Transverse colon (tissue), 4 donors: Measurements from ENCODE around the gene STIP1. TPM values are rescaled to one million over a fixed set of nuclear protein-coding genes. Genes with fewer than 3 reads are reported as not detected.

Source experiments
- DNase-seq: peaks from one replicate; pipeline ENCODE4 v3.0.0-alpha.2; 2019
- H3K27ac ChIP-seq, 4 donors: fragments of 200-600 bp; sonication (generic); 2 replicates each; pipeline ENCODE4 v1.5.1; 2016 to 2018; ENCODE audit warnings: inconsistent platforms in 4 of 4
- H3K27me3 ChIP-seq: fragments of 200-600 bp; sonication (generic); 2 replicates; pipeline ENCODE4 v1.5.1; 2017; ENCODE audit warnings: inconsistent platforms
- H3K36me3 ChIP-seq, 4 donors: fragments of 200-600 bp; sonication (generic); 2 replicates each; pipeline ENCODE4 v1.5.1; 2017 to 2019; ENCODE audit warnings: inconsistent platforms in 4 of 4
- H3K4me1 ChIP-seq, 4 donors: fragments of 200-600 bp; sonication (generic); 2 replicates each; pipeline ENCODE4 v1.5.1; 2017 to 2020; ENCODE audit warnings: inconsistent platforms in 4 of 4
- H3K4me3 ChIP-seq, 4 donors: fragments of 200-600 bp; sonication (generic); 1 replicate in 1 of 4; 2 replicates in 3 of 4; pipeline versions ENCODE4 v1.5.1 to v1.6.1; 2017 to 2019; ENCODE audit warnings: inconsistent platforms in 4 of 4
- H3K9me3 ChIP-seq, 2 donors: fragments of 200-600 bp; sonication (generic); 2 replicates each; pipeline ENCODE4 v1.5.1; 2017 to 2019; ENCODE audit warnings: inconsistent platforms in 2 of 2
- CTCF ChIP-seq, 5 experiments: fragments of 200-600 bp in 3 of 5; fragments of 450-650 bp in 2 of 5; sonication (generic) in 3 of 5; IDR thresholded peaks; 1 replicate in 2 of 5; 2 replicates in 3 of 5; pipeline ENCODE4 v1.5.1; 2016 to 2017; ENCODE audit warnings: antibody characterized with exemption in 5 of 5, inconsistent platforms in 3 of 5, mild to moderate bottlenecking in 2 of 5, moderate library complexity in 1 of 5
- EP300 ChIP-seq: sonication (generic); formaldehyde crosslinking; IDR thresholded peaks from one replicate; pipeline ENCODE4 v1.6.1; 2017; ENCODE audit warnings: antibody characterized with exemption, low read depth
- POLR2A ChIP-seq: fragments of 450-650 bp; IDR thresholded peaks from one replicate; pipeline ENCODE4 v1.6.1; 2016; ENCODE audit warnings: antibody characterized with exemption, mild to moderate bottlenecking, moderate library complexity
- POLR2AphosphoS5 ChIP-seq, 3 donors: sonication (generic); formaldehyde crosslinking; IDR thresholded peaks; one replicate each; pipeline ENCODE4 v1.6.1; 2016; ENCODE audit warnings: antibody characterized with exemption in 3 of 3
- WGBS, 2 donors: methylation state at CpG; one replicate each; pipeline ENCODE4 v1.1.5; 2018; ENCODE audit warnings: low coverage in 1 of 2; 5-methylcytosine and 5-hydroxymethylcytosine counted together
- in situ Hi-C, 4 donors: fragments of 200-750 bp; cut with MboI; loops; one replicate each; pipeline versions ENCODE4 v1.15.0 to v1.15.1; 2017; ENCODE audit warnings: low sequenced_read_pairs in 3 of 4, low pct_ligation_motif_present in 1 of 4, low pct_unique_long_range_greater_than_20kb in 1 of 4
- intact Hi-C: fragments of 100-400 bp; cut with DNase I; formaldehyde crosslinking; loops from one replicate; pipeline ENCODE4 v1.15.1; 2023; ENCODE audit warnings: low total_unique reads
- total RNA-seq, 4 donors: library from RNA; depleted of rRNA; stranded (reverse); fragments of >200 nt; gene quantifications; one replicate each; pipeline ENCODE4 v1.1.0, GENCODE V29; 2016

STIP1 gene
- total RNA-seq, 4 donors from 2014 or later: 45.3 to 181 (median 65.9) TPM

GRCh38 chr11:64207256-64208085, 21.5 kb downstream of the STIP1 start:
- in situ Hi-C loops: loop anchor here in 1 of 4 donors (10.0 kb wide), 1 partner anchor 87 kb away; the partner anchor contains the start of gene KCNK4
- peaks cover 0 to 18% (median 7%) of the 10 kb centered on the region in 4 donors for H3K36me3 ChIP-seq
- WGBS, 2 donors: 59% methylated on average over 28 of the region's 30 CpGs; no CpG with 5 or more reads in 1 of the 2 donors

GRCh38 chr11:64208086-64208795, 22.3 kb downstream of the STIP1 start:
- TF ChIP-seq EP300: no peak
- TF ChIP-seq POLR2A: no peak
- no peak for TF ChIP-seq POLR2AphosphoS5 (IDR thresholded peaks at IDR 0.05)
- TF ChIP-seq CTCF (IDR thresholded peaks at IDR 0.05): no peak
- peaks cover 7 to 38% (median 34%) of the 10 kb centered on the region in 4 donors for H3K4me1 ChIP-seq
- no peaks in the 10 kb centered on the region for H3K27me3 ChIP-seq
- WGBS, 2 donors: 83 to 100% methylated on average over 2 to 23 of the region's 23 CpGs
- in situ Hi-C loops (loop anchor here in 1 of 4 donors (10.0 kb wide), 1 partner anchor 87 kb away; the partner anchor contains the start of gene KCNK4), intact Hi-C loops (no loop called here)
- peak overlapping the region in 2 of 4 donors; percentile 34 to 52 for H3K4me3 ChIP-seq
- DNase-seq: no peak
- H3K9me3 ChIP-seq: no peaks in the 10 kb centered on the region
- H3K36me3 ChIP-seq: peaks cover 0 to 11% (median 4%) of the 10 kb centered on the region in 4 donors
- peak overlapping the region; percentile 73 to 85 (median 80) for H3K27ac ChIP-seq

More at GRCh38 chr11:64207256-64208085, 21.5 kb downstream of the STIP1 start:
- DNase-seq: peak; percentile 74
- intact Hi-C loops: no loop called here
- peak; percentile 21 for TF ChIP-seq POLR2A
- TF ChIP-seq POLR2AphosphoS5 (IDR thresholded peaks at IDR 0.05): peak in 1 of 3 donors; percentile 10
- no peak for TF ChIP-seq EP300
- peaks cover 7 to 38% (median 34%) of the 10 kb centered on the region in 4 donors for H3K4me1 ChIP-seq
- H3K4me3 ChIP-seq: peak overlapping the region in 3 of 4 donors; percentile 12 to 52 (median 34)
- H3K9me3 ChIP-seq: no peaks in the 10 kb centered on the region
- peak overlapping the region; percentile 73 to 85 (median 80) for H3K27ac ChIP-seq
- no peaks in the 10 kb centered on the region for H3K27me3 ChIP-seq

GRCh38 chr11:64208796-64209562, 23.0 kb downstream of the STIP1 start:
- DNase-seq: no peak
- no peak overlapping the region for H3K4me3 ChIP-seq
- in situ Hi-C loops: loop anchor here in 1 of 4 donors (10.0 kb wide), 1 partner anchor 86 kb away; the partner anchor contains the start of gene KCNK4
- peaks cover 0 to 3% (median under 1%) of the 10 kb centered on the region in 4 donors for H3K36me3 ChIP-seq
- H3K4me1 ChIP-seq: peaks cover 7 to 38% (median 33%) of the 10 kb centered on the region in 4 donors
- WGBS, 2 donors: 87 to 88% methylated on average over 11 to 18 of the region's 18 CpGs
- no peak for TF ChIP-seq POLR2A
- no peak for TF ChIP-seq CTCF (IDR thresholded peaks at IDR 0.05)
- no peak for TF ChIP-seq POLR2AphosphoS5 (IDR thresholded peaks at IDR 0.05)
- no peak for TF ChIP-seq EP300
- peak overlapping the region in 3 of 4 donors; percentile 73 to 85 (median 79) for H3K27ac ChIP-seq
- H3K9me3 ChIP-seq: no peaks in the 10 kb centered on the region
- H3K27me3 ChIP-seq: no peaks in the 10 kb centered on the region
- intact Hi-C loops: no loop called here

- Histone ChIP-seq H3K4me3 (no peak overlapping the region), H3K36me3 (no peaks in the 10 kb centered on the region), H3K9me3 (no peaks in the 10 kb centered on the region), H3K4me1 (peaks cover 7 to 33% (median 28%) of the 10 kb centered on the region in 4 donors), H3K27me3 (no peaks in the 10 kb centered on the region), H3K27ac (no peak overlapping the region)
- in situ Hi-C loops: loop anchor here in 1 of 4 donors (10.0 kb wide), 1 partner anchor 85 kb away; the partner anchor contains the start of gene KCNK4
- WGBS, 2 donors: 88 to 100% methylated on average over 3 to 8 of the region's 8 CpGs
- TF ChIP-seq POLR2A: no peak
- intact Hi-C loops: no loop called here
- DNase-seq: no peak
Measured at GRCh38 chr11:64209563-64209843, 23.5 kb downstream of the STIP1 start.
